ENCODE measurements around the gene PPIL4. TPM values are rescaled to one million over a fixed set of nuclear protein-coding genes. Genes with fewer than 3 reads are reported as not detected.
A peak's percentile ranks its signal among the peaks of the same experiment; 100 is the strongest.

Gene PPIL4
- total and polyA plus RNA-seq, 7 experiments from 2014 or later: 15.3 to 42.9 (median 28.1) TPM

GRCh38 chr6:149567945-149568585, 22.2 kb upstream of the PPIL4 start:
- Histone ChIP-seq H3K9me3 (ENCODE audit: control insufficient read depth in 2 of 3, low read length in 3 of 3) (no peaks in the 10 kb centered on the region), H3K27me3 (ENCODE audit: control insufficient read depth in 2 of 2, insufficient read depth in 2 of 2, low read length in 2 of 2) (no peaks in the 10 kb centered on the region), H3K27ac (ENCODE audit: low read depth, low read length) (no peak overlapping the region), H3K4me3 (ENCODE audit: low read length) (no peak overlapping the region), H3K36me3 (ENCODE audit: control insufficient read depth in 2 of 3, insufficient read depth in 3 of 3, low read length in 3 of 3) (peaks cover 0 to 12% (median 0%) of the 10 kb centered on the region in 3 experiments), H3K4me1 (ENCODE audit: control insufficient read depth in 2 of 2, insufficient read depth in 2 of 2, low read length in 2 of 2) (peaks cover 0 to 6% of the 10 kb centered on the region in 2 donors)
- peaks cover 0 to 3% (median 0%) of the 10 kb centered on the region in 5 donors for H3K27me3 Mint-ChIP-seq
- H3K4me3 Mint-ChIP-seq: peak overlapping the region; percentile 61 to 97 (median 92)
- ChIA-PET CTCF (no interaction called here), POLR2A (interaction anchor here (0.8 to 2.9 kb wide), 2 partner anchors 22 to 196 kb away, joined by 3 to 16 read pairs; partner anchors contain the start of gene PPIL4)
- intact Hi-C loops (cut with micrococcal nuclease): loop anchor here (2.0 to 5.0 kb wide), 7 partner anchors 15 to 1884 kb away; partner anchors contain the start of genes ZBTB2 (in 2 of the 2), RMND1 (in 1 of the 2) and ULBP3 (in 1 of the 2)
- no peaks in the 10 kb centered on the region for H3K36me3 Mint-ChIP-seq
- H3K27ac Mint-ChIP-seq: peak overlapping the region in 4 of 9 donors; percentile 28 to 78 (median 55)
- no peak for ATAC-seq
- H3K4me1 Mint-ChIP-seq: peaks cover 5 to 39% (median 25%) of the 10 kb centered on the region in 7 donors
- DNase-seq: no peak
- peaks cover 0 to 1% (median 0%) of the 10 kb centered on the region in 11 donors for H3K9me3 Mint-ChIP-seq

- Histone ChIP-seq H3K9me3 (ENCODE audit: control insufficient read depth in 2 of 3, low read length in 3 of 3) (no peaks in the 10 kb centered on the region), H3K4me3 (ENCODE audit: low read length) (peak overlapping the region; percentile 89), H3K27me3 (ENCODE audit: control insufficient read depth in 2 of 2, insufficient read depth in 2 of 2, low read length in 2 of 2) (no peaks in the 10 kb centered on the region), H3K36me3 (ENCODE audit: control insufficient read depth in 2 of 3, insufficient read depth in 3 of 3, low read length in 3 of 3) (peaks cover 0 to 8% (median 0%) of the 10 kb centered on the region in 3 experiments), H3K27ac (ENCODE audit: low read depth, low read length) (peak overlapping the region; percentile 95), H3K4me1 (ENCODE audit: control insufficient read depth in 2 of 2, insufficient read depth in 2 of 2, low read length in 2 of 2) (peaks cover 0 to 6% of the 10 kb centered on the region in 2 donors)
- Mint-ChIP-seq H3K9me3 (peaks cover 0 to 1% (median 0%) of the 10 kb centered on the region in 11 donors), H3K27ac (peak overlapping the region in 8 of 9 donors; percentile 81 to 97 (median 90)), H3K27me3 (peaks cover 0 to 3% (median 0%) of the 10 kb centered on the region in 5 donors), H3K4me3 (peak overlapping the region; percentile 87 to 97 (median 93)), H3K36me3 (no peaks in the 10 kb centered on the region), H3K4me1 (peaks cover 5 to 39% (median 25%) of the 10 kb centered on the region in 7 donors)
- ATAC-seq (no peak), DNase-seq (peak in 1 of 9 donors; percentile 10)
- ChIA-PET CTCF (no interaction called here), POLR2A (interaction anchor here (2.9 kb wide), 1 partner anchor 22 kb away, joined by 16 read pairs; the partner anchor contains the start of gene PPIL4)
- intact Hi-C loops (cut with micrococcal nuclease): loop anchor here (2.0 to 5.0 kb wide), 7 partner anchors 16 to 1885 kb away; partner anchors contain the start of genes ZBTB2 (in 2 of the 2), RMND1 (in 1 of the 2) and ULBP3 (in 1 of the 2)
Observed at GRCh38 chr6:149567194-149567586, 21.3 kb upstream of the PPIL4 start.

GRCh38 chr6:149566410-149567193, 20.8 kb upstream of the PPIL4 start:
- intact Hi-C loops (cut with micrococcal nuclease): loop anchor here (1.0 to 5.0 kb wide), 15 partner anchors 16 to 1886 kb away; partner anchors contain the start of genes KATNA1 (in 2 of the 2), NUP43 (in 2 of the 2), PPIL4 (in 2 of the 2) and ZBTB2 (in 2 of the 2)
- H3K4me1 ChIP-seq (ENCODE audit: control insufficient read depth in 2 of 2, insufficient read depth in 2 of 2, low read length in 2 of 2): peaks cover 0 to 6% of the 10 kb centered on the region in 2 donors
- H3K4me3 ChIP-seq (ENCODE audit: low read length): peak overlapping the region; percentile 89
- DNase-seq (peak in 6 of 9 donors; percentile 33 to 55 (median 49)), ATAC-seq (peak; percentile 22)
- peaks cover 0 to 3% (median 0%) of the 10 kb centered on the region in 5 donors for H3K27me3 Mint-ChIP-seq
- H3K27ac Mint-ChIP-seq: peak overlapping the region in 8 of 9 donors; percentile 81 to 97 (median 90)
- H3K27ac ChIP-seq (ENCODE audit: low read depth, low read length): peak overlapping the region; percentile 95
- H3K4me3 Mint-ChIP-seq: peak overlapping the region; percentile 90 to 98 (median 93)
- peaks cover 5 to 39% (median 24%) of the 10 kb centered on the region in 7 donors for H3K4me1 Mint-ChIP-seq
- peaks cover 0 to 1% (median 0%) of the 10 kb centered on the region in 11 donors for H3K9me3 Mint-ChIP-seq
- H3K27me3 ChIP-seq (ENCODE audit: control insufficient read depth in 2 of 2, insufficient read depth in 2 of 2, low read length in 2 of 2): no peaks in the 10 kb centered on the region
- CTCF ChIA-PET: no interaction called here
- H3K36me3 ChIP-seq (ENCODE audit: control insufficient read depth in 2 of 3, insufficient read depth in 3 of 3, low read length in 3 of 3): peaks cover 0 to 8% (median 0%) of the 10 kb centered on the region in 3 experiments
- no peaks in the 10 kb centered on the region for H3K36me3 Mint-ChIP-seq
- POLR2A ChIA-PET: interaction anchor here (0.6 to 2.9 kb wide), 3 partner anchors 21 to 250 kb away, joined by 5 to 16 read pairs (median 13); partner anchors contain the start of genes LATS1 and PPIL4
- H3K9me3 ChIP-seq (ENCODE audit: control insufficient read depth in 2 of 3, low read length in 3 of 3): no peaks in the 10 kb centered on the region

GRCh38 chr6:149565527-149566409, 19.9 kb upstream of the PPIL4 start, which contains the start of gene GINM1:
TSS of gene GINM1 (plus strand) at chr6:149566375. CDS start at chr6:149566415, 40 bp downstream.
- Histone ChIP-seq H3K9me3 (ENCODE audit: control insufficient read depth in 2 of 3, low read length in 3 of 3) (no peaks in the 10 kb centered on the region), H3K36me3 (ENCODE audit: control insufficient read depth in 2 of 3, insufficient read depth in 3 of 3, low read length in 3 of 3) (peaks cover 0 to 8% (median 0%) of the 10 kb centered on the region in 3 experiments), H3K27me3 (ENCODE audit: control insufficient read depth in 2 of 2, insufficient read depth in 2 of 2, low read length in 2 of 2) (no peaks in the 10 kb centered on the region), H3K4me3 (ENCODE audit: low read length) (peak within 1 kb of the TSS; percentile 89), H3K4me1 (ENCODE audit: control insufficient read depth in 2 of 2, insufficient read depth in 2 of 2, low read length in 2 of 2) (peaks cover 0 to 6% of the 10 kb centered on the region in 2 donors), H3K27ac (ENCODE audit: low read depth, low read length) (peak within 1 kb of the TSS; percentile 95)
- peak; percentile 92 to 99 (median 96) for DNase-seq
- H3K27me3 Mint-ChIP-seq: peaks cover 0 to 7% (median 0%) of the 10 kb centered on the region in 5 donors
- H3K4me3 Mint-ChIP-seq: peak within 1 kb of the TSS; percentile 93 to 99 (median 97)
- peaks cover 3 to 39% (median 19%) of the 10 kb centered on the region in 7 donors for H3K4me1 Mint-ChIP-seq
- H3K9me3 Mint-ChIP-seq: peaks cover 0 to 1% (median 0%) of the 10 kb centered on the region in 11 donors
- ChIA-PET POLR2A (interaction anchor here (0.6 to 2.9 kb wide), 6 partner anchors 18 to 249 kb away, joined by 3 to 16 read pairs (median 6); partner anchors contain the start of genes LATS1 and PPIL4), CTCF (interaction anchor here (0.6 to 2.1 kb wide), 4 partner anchors 19 to 537 kb away, joined by 3 to 10 read pairs (median 3); partner anchors contain the start of gene PPIL4)
- H3K27ac Mint-ChIP-seq: peak within 1 kb of the TSS; percentile 87 to 97 (median 97)
- no peaks in the 10 kb centered on the region for H3K36me3 Mint-ChIP-seq
- intact Hi-C loops (cut with micrococcal nuclease): loop anchor here (1.0 to 5.0 kb wide), 19 partner anchors 17 to 1887 kb away; partner anchors contain the start of genes KATNA1 (in 2 of the 2), LATS1 (in 2 of the 2), NUP43 (in 2 of the 2) and PPIL4 (in 2 of the 2)
- ATAC-seq: peak; percentile 94

- H3K27ac ChIP-seq (ENCODE audit: low read depth, low read length): no peak overlapping the region
- Mint-ChIP-seq H3K4me3 (peak overlapping the region in 1 of 10 donors; percentile 33), H3K36me3 (no peaks in the 10 kb centered on the region), H3K27ac (peak overlapping the region in 2 of 9 donors; percentile 7 to 45), H3K27me3 (peaks cover 0 to 22% (median 0%) of the 10 kb centered on the region in 5 donors), H3K4me1 (peaks cover 3 to 28% (median 18%) of the 10 kb centered on the region in 7 donors), H3K9me3 (peaks cover 0 to 1% (median 0%) of the 10 kb centered on the region in 11 donors)
- no peaks in the 10 kb centered on the region for H3K9me3 ChIP-seq (ENCODE audit: control insufficient read depth in 2 of 3, low read length in 3 of 3)
- ATAC-seq: no peak
- no peaks in the 10 kb centered on the region for H3K27me3 ChIP-seq (ENCODE audit: control insufficient read depth in 2 of 2, insufficient read depth in 2 of 2, low read length in 2 of 2)
- H3K4me1 ChIP-seq (ENCODE audit: control insufficient read depth in 2 of 2, insufficient read depth in 2 of 2, low read length in 2 of 2): peaks cover 0 to 6% of the 10 kb centered on the region in 2 donors
- intact Hi-C loops (cut with micrococcal nuclease): loop anchor here in 1 of 2 donors (2.0 kb wide), 1 partner anchor 79 kb away; the partner anchor contains the start of gene ZC3H12D
- ChIA-PET POLR2A (interaction anchor here (0.6 to 2.2 kb wide), 3 partner anchors 16 to 152 kb away, joined by 3 to 8 read pairs (median 7); partner anchors contain the start of gene PPIL4), CTCF (interaction anchor here (2.1 kb wide), 1 partner anchor 17 kb away, joined by 10 read pairs; the partner anchor contains the start of gene PPIL4)
- H3K4me3 ChIP-seq (ENCODE audit: low read length): no peak overlapping the region
- peaks cover 0 to 8% (median 0%) of the 10 kb centered on the region in 3 experiments for H3K36me3 ChIP-seq (ENCODE audit: control insufficient read depth in 2 of 3, insufficient read depth in 3 of 3, low read length in 3 of 3)
- DNase-seq: no peak
Observed at GRCh38 chr6:149563928-149564325, 18.1 kb upstream of the PPIL4 start.

Data from naive thymus-derived CD4-positive, alpha-beta T cell (primary cell).